GM23248 (cell line): ENCODE measurements around the gene CALN1. TPM values are rescaled to one million over a fixed set of nuclear protein-coding genes. Genes with fewer than 3 reads are reported as not detected.

ENCODE experiments used
- DNase-seq: peaks from one replicate; pipeline ENCODE4 v3.0.0-alpha.2; 2015
- H2AFZ ChIP-seq: fragments of 200-600 bp; sonication (generic); 2 replicates; pipeline ENCODE4 v1.6.1; 2016; ENCODE audit warnings: antibody characterized with exemption
- H3F3A ChIP-seq: fragments of 200-600 bp; sonication (generic); 2 replicates; pipeline ENCODE4 v1.6.1; 2016; ENCODE audit warnings: mild to moderate bottlenecking, antibody characterized with exemption, mixed run types; ENCODE audit not compliant: insufficient read depth
- H3K27ac ChIP-seq: fragments of 200-600 bp; sonication (generic); 2 replicates; pipeline ENCODE4 v1.5.1; 2016; ENCODE audit warnings: mild to moderate bottlenecking
- H3K27me3 ChIP-seq: fragments of 200-600 bp; sonication (generic); replicated peaks from 2 replicates; pipeline ENCODE4 v1.6.1; 2016; ENCODE audit warnings: mild to moderate bottlenecking; ENCODE audit not compliant: insufficient read depth
- H3K36me3 ChIP-seq: fragments of 200-600 bp; sonication (generic); 2 replicates; pipeline ENCODE4 v1.6.1; 2016; ENCODE audit warnings: low read depth, mild to moderate bottlenecking
- H3K4me1 ChIP-seq: fragments of 200-600 bp; sonication (generic); 2 replicates; pipeline ENCODE4 v1.6.1; 2016; ENCODE audit warnings: mild to moderate bottlenecking; ENCODE audit not compliant: insufficient read depth
- H3K4me2 ChIP-seq: fragments of 200-600 bp; sonication (generic); one replicate; pipeline ENCODE4 v1.6.1; 2016; ENCODE audit warnings: mild to moderate bottlenecking; ENCODE audit not compliant: unreplicated experiment
- H3K4me3 ChIP-seq: fragments of 200-600 bp; sonication (generic); 2 replicates; pipeline ENCODE4 v1.5.1; 2016; ENCODE audit warnings: mild to moderate bottlenecking
- H3K79me2 ChIP-seq: fragments of 200-600 bp; sonication (generic); 2 replicates; pipeline ENCODE4 v1.6.1; 2016; ENCODE audit warnings: mild to moderate bottlenecking; ENCODE audit not compliant: insufficient read depth
- H3K9ac ChIP-seq: fragments of 200-600 bp; sonication (generic); 2 replicates; pipeline ENCODE4 v1.6.1; 2016; ENCODE audit warnings: mild to moderate bottlenecking
- H3K9me2 ChIP-seq: fragments of 200-600 bp; sonication (generic); 2 replicates; pipeline ENCODE4 v1.6.1; 2016; ENCODE audit warnings: mixed run types, mild to moderate bottlenecking, moderate library complexity; ENCODE audit not compliant: insufficient read depth
- H3K9me3 ChIP-seq: fragments of 200-600 bp; sonication (generic); one replicate; pipeline ENCODE4 v1.6.1; 2017; ENCODE audit warnings: low read depth
- H4K20me1 ChIP-seq: fragments of 200-600 bp; sonication (generic); 2 replicates; pipeline ENCODE4 v1.6.0; 2016; ENCODE audit not compliant: insufficient read depth
- EZH2 ChIP-seq: fragments of 200-600 bp; sonication (generic); IDR thresholded peaks from 2 replicates; pipeline ENCODE4 v1.6.1; 2018; ENCODE audit warnings: antibody characterized with exemption, mild to moderate bottlenecking; ENCODE audit not compliant: insufficient read depth, poor library complexity, severe bottlenecking
- EZH2phosphoT487 ChIP-seq: fragments of 200-600 bp; sonication (generic); IDR thresholded peaks from 2 replicates; pipeline ENCODE4 v1.6.1; 2018; ENCODE audit warnings: antibody characterized with exemption, moderate library complexity, mild to moderate bottlenecking, low read depth; ENCODE audit not compliant: insufficient read depth
- WGBS, 2 experiments: methylation state at CpG; one replicate each; pipeline ENCODE4 v1.1.6; 2015 to 2017; ENCODE audit warnings: low lambda C conversion rate in 2 of 2, low coverage in 1 of 2; ENCODE audit errors: missing lambda C conversion rate in 2 of 2; 5-methylcytosine and 5-hydroxymethylcytosine counted together
- in situ Hi-C: fragments of 300-500 bp; cut with MboI; formaldehyde crosslinking; loops from 2 replicates; pipeline ENCODE4 v1.15.0; 2020
- polyA plus RNA-seq: library from polyadenylated mRNA; unstranded; fragments of >200 nt; fragmentation: Nextera tagmentation; extraction: Ambion mirVana; gene quantifications from 2 replicates; pipeline ENCODE4 v1.2.1, GENCODE V29; 2016
- total RNA-seq: library from RNA; depleted of rRNA; stranded (reverse); fragments of >200 nt; shearing (Covaris generic); gene quantifications from 2 replicates; pipeline ENCODE4 v1.2.3, GENCODE V29; 2014

CALN1 gene
- total and polyA plus RNA-seq, 2 experiments from 2014 or later: not detected

- no peak overlapping the region for H3K4me2 ChIP-seq
- no peak overlapping the region for H2AFZ ChIP-seq
- no peaks in the 10 kb centered on the region for H3K9me2 ChIP-seq
- H3K27me3 ChIP-seq: no peaks in the 10 kb centered on the region; the same call in 1 of the 2 replicates
- H3K4me3 ChIP-seq: no peak overlapping the region
- H3K27ac ChIP-seq: no peak overlapping the region
- H3K9ac ChIP-seq: no peak overlapping the region
- WGBS, 2 experiments: 9 to 13% methylated on average over 7 to 8 of the region's 8 CpGs
- TF ChIP-seq EZH2phosphoT487: no peak
- TF ChIP-seq EZH2: no peak
- H3K9me3 ChIP-seq: no peaks in the 10 kb centered on the region
- H3K4me1 ChIP-seq: no peaks in the 10 kb centered on the region
- H4K20me1 ChIP-seq: no peaks in the 10 kb centered on the region
- in situ Hi-C loops: no loop called here
- DNase-seq: peak; percentile 38
- no peaks in the 10 kb centered on the region for H3K79me2 ChIP-seq
- no peaks in the 10 kb centered on the region for H3F3A ChIP-seq
- no peaks in the 10 kb centered on the region for H3K36me3 ChIP-seq
Measured at GRCh38 chr7:72441791-72442190, 29.7 kb upstream of the CALN1 start.

GRCh38 chr7:72438491-72438890 lies 26.4 kb upstream of the CALN1 start:
- WGBS, 2 experiments: 36 to 51% methylated on average over 7 of the region's 7 CpGs
- in situ Hi-C loops: no loop called here

GRCh38 chr7:72437610-72438009 lies 25.5 kb upstream of the CALN1 start:
- Histone ChIP-seq H3K4me1 (no peaks in the 10 kb centered on the region), H3K4me2 (no peak overlapping the region), H2AFZ (no peak overlapping the region), H3K79me2 (no peaks in the 10 kb centered on the region), H3F3A (no peaks in the 10 kb centered on the region), H4K20me1 (no peaks in the 10 kb centered on the region), H3K9me3 (no peaks in the 10 kb centered on the region), H3K27me3 (no peaks in the 10 kb centered on the region), H3K27ac (no peak overlapping the region), H3K36me3 (no peaks in the 10 kb centered on the region), H3K4me3 (no peak overlapping the region), H3K9me2 (no peaks in the 10 kb centered on the region), H3K9ac (no peak overlapping the region)
- in situ Hi-C loops: no loop called here
- TF ChIP-seq EZH2phosphoT487: no peak
- TF ChIP-seq EZH2: no peak
- no peak for DNase-seq

More at GRCh38 chr7:72438491-72438890, 26.4 kb upstream of the CALN1 start:
- no peak overlapping the region for H3K27ac ChIP-seq
- no peaks in the 10 kb centered on the region for H3K4me1 ChIP-seq
- H3K4me2 ChIP-seq: no peak overlapping the region
- no peaks in the 10 kb centered on the region for H3K79me2 ChIP-seq
- no peak overlapping the region for H2AFZ ChIP-seq
- no peak overlapping the region for H3K9ac ChIP-seq
- H3F3A ChIP-seq: no peaks in the 10 kb centered on the region
- H3K4me3 ChIP-seq: no peak overlapping the region
- no peaks in the 10 kb centered on the region for H3K9me2 ChIP-seq
- DNase-seq: no peak
- H3K36me3 ChIP-seq: no peaks in the 10 kb centered on the region
- no peaks in the 10 kb centered on the region for H3K27me3 ChIP-seq
- H4K20me1 ChIP-seq: no peaks in the 10 kb centered on the region
- no peaks in the 10 kb centered on the region for H3K9me3 ChIP-seq
- TF ChIP-seq EZH2phosphoT487: no peak

- no peak for DNase-seq
- Histone ChIP-seq H3K9me2 (no peaks in the 10 kb centered on the region), H4K20me1 (no peaks in the 10 kb centered on the region), H3K79me2 (no peaks in the 10 kb centered on the region), H3K4me3 (no peak overlapping the region), H3K9me3 (no peaks in the 10 kb centered on the region), H2AFZ (no peak overlapping the region), H3F3A (no peaks in the 10 kb centered on the region), H3K4me1 (no peaks in the 10 kb centered on the region), H3K27ac (no peak overlapping the region), H3K36me3 (no peaks in the 10 kb centered on the region), H3K4me2 (no peak overlapping the region), H3K9ac (no peak overlapping the region), H3K27me3 (no peaks in the 10 kb centered on the region)
- in situ Hi-C loops: no loop called here
- 35 to 47% methylated on average over 2 of the region's 2 CpGs for WGBS, 2 experiments
- TF ChIP-seq EZH2phosphoT487: no peak
- no peak for TF ChIP-seq EZH2
Measured at GRCh38 chr7:72437061-72437585, 25.0 kb upstream of the CALN1 start.

GRCh38 chr7:72435925-72436480 lies 23.9 kb upstream of the CALN1 start:
- Histone ChIP-seq H3K4me3 (no peak overlapping the region), H3K9me3 (no peaks in the 10 kb centered on the region), H3K27ac (no peak overlapping the region), H3K4me1 (no peaks in the 10 kb centered on the region), H3K79me2 (no peaks in the 10 kb centered on the region), H3K27me3 (no peaks in the 10 kb centered on the region), H4K20me1 (no peaks in the 10 kb centered on the region), H3K9ac (no peak overlapping the region), H3K4me2 (no peak overlapping the region), H3F3A (no peaks in the 10 kb centered on the region), H2AFZ (no peak overlapping the region), H3K9me2 (no peaks in the 10 kb centered on the region), H3K36me3 (no peaks in the 10 kb centered on the region)
- DNase-seq: no peak
- 8 to 9% methylated on average over 5 of the region's 5 CpGs for WGBS, 2 experiments
- in situ Hi-C loops: no loop called here
- TF ChIP-seq EZH2 (no peak), EZH2phosphoT487 (no peak)
